ENCODE results near the gene FAM111B. TPM values are rescaled to one million over a fixed set of nuclear protein-coding genes. Genes with fewer than 3 reads are reported as not detected.

Gene FAM111B
- total RNA-seq, 4 donors from 2014 or later, result 0.20 to 0.30 (median 0.22) TPM; not detected in 1

- peaks cover 0 to 3% (median 2%) of the 10 kb centered on the region in 4 donors for H3K4me1 ChIP-seq
- H3K36me3 ChIP-seq, result no peaks in the 10 kb centered on the region
- peaks cover 0 to 4% (median 0%) of the 10 kb centered on the region in 4 donors for H3K9me3 ChIP-seq
- TF ChIP-seq POLR2A (IDR thresholded peaks at IDR 0.05), result no peak
- TF ChIP-seq CTCF (IDR thresholded peaks at IDR 0.05), result no peak
- TF ChIP-seq EP300 (IDR thresholded peaks at IDR 0.05), result no peak
- no peaks in the 10 kb centered on the region for H3K27me3 ChIP-seq
- H3K27ac ChIP-seq, result no peak overlapping the region
- DNase-seq (ENCODE audit: low spot score in 2 of 2), result no peak
- H3K4me3 ChIP-seq, result no peak overlapping the region
- 78 to 80% methylated on average over 2 of the region's 2 CpGs for WGBS, 2 donors
Observed at GRCh38 chr11:59112494-59112893, 5.5 kb downstream of the FAM111B start.

GRCh38 chr11:59114344-59114743 is 7.3 kb downstream of the FAM111B start:
- Histone ChIP-seq H3K27ac (no peak overlapping the region), H3K27me3 (no peaks in the 10 kb centered on the region), H3K4me1 (no peaks in the 10 kb centered on the region), H3K4me3 (no peak overlapping the region), H3K36me3 (no peaks in the 10 kb centered on the region), H3K9me3 (peaks cover 0 to 21% (median 5%) of the 10 kb centered on the region in 4 donors)
- DNase-seq (ENCODE audit: low spot score in 2 of 2), result no peak
- WGBS, 2 donors, result 93 to 96% methylated on average over 3 of the region's 3 CpGs
- TF ChIP-seq POLR2A (IDR thresholded peaks at IDR 0.05) (no peak), CTCF (IDR thresholded peaks at IDR 0.05) (no peak), EP300 (IDR thresholded peaks at IDR 0.05) (no peak)

- Histone ChIP-seq H3K9me3 (peaks cover 0 to 21% (median 6%) of the 10 kb centered on the region in 4 donors), H3K4me1 (no peaks in the 10 kb centered on the region), H3K27me3 (no peaks in the 10 kb centered on the region), H3K27ac (no peak overlapping the region), H3K4me3 (no peak overlapping the region), H3K36me3 (no peaks in the 10 kb centered on the region)
- no peak for DNase-seq (ENCODE audit: low spot score in 2 of 2)
- no peak for TF ChIP-seq CTCF (IDR thresholded peaks at IDR 0.05)
- TF ChIP-seq EP300 (IDR thresholded peaks at IDR 0.05), result no peak
- TF ChIP-seq POLR2A (IDR thresholded peaks at IDR 0.05), result no peak
- WGBS, 2 donors, result 96 to 100% methylated on average over 1 of the region's 1 CpG
Observed at GRCh38 chr11:59115553-59115952, 8.5 kb downstream of the FAM111B start.

- no peak overlapping the region for H3K4me3 ChIP-seq
- peaks cover 0 to 21% (median 6%) of the 10 kb centered on the region in 4 donors for H3K9me3 ChIP-seq
- no peaks in the 10 kb centered on the region for H3K27me3 ChIP-seq
- no peak for TF ChIP-seq CTCF (IDR thresholded peaks at IDR 0.05)
- no peak for DNase-seq (ENCODE audit: low spot score in 2 of 2)
- 93 to 96% methylated on average over 2 of the region's 2 CpGs for WGBS, 2 donors
- H3K36me3 ChIP-seq, result no peaks in the 10 kb centered on the region
- no peak overlapping the region for H3K27ac ChIP-seq
- no peaks in the 10 kb centered on the region for H3K4me1 ChIP-seq
Observed at GRCh38 chr11:59117774-59118173, 10.7 kb downstream of the FAM111B start.

GRCh38 chr11:59119826-59120225 is 12.8 kb downstream of the FAM111B start:
- H3K9me3 ChIP-seq, result peaks cover 0 to 21% (median 6%) of the 10 kb centered on the region in 4 donors
- no peaks in the 10 kb centered on the region for H3K36me3 ChIP-seq
- H3K4me3 ChIP-seq, result no peak overlapping the region
- no peak overlapping the region for H3K27ac ChIP-seq
- no peak for DNase-seq (ENCODE audit: low spot score in 2 of 2)
- no peaks in the 10 kb centered on the region for H3K27me3 ChIP-seq
- no peaks in the 10 kb centered on the region for H3K4me1 ChIP-seq
- TF ChIP-seq EP300 (IDR thresholded peaks at IDR 0.05), result no peak
- no peak for TF ChIP-seq POLR2A (IDR thresholded peaks at IDR 0.05)
- no peak for TF ChIP-seq CTCF (IDR thresholded peaks at IDR 0.05)
